ENCODE results near the gene XAB2.
"Not testable (repeated sequence)": the region's sequence is repeated elsewhere in the genome, so short reads cannot be mapped to it uniquely, and the experiment has no call there.

The XAB2 gene

GRCh38 chr19:7650148-7650547 is 20.8 kb upstream of the XAB2 start:
- DNase-seq (ENCODE audit: low read depth, low spot score): no peak

- DNase-seq (ENCODE audit: low read depth, low spot score): no peak
These were observed 19.1 kb upstream of the XAB2 start for GRCh38 chr19:7648265-7649014.

GRCh38 chr19:7647156-7647555 is 17.8 kb upstream of the XAB2 start:
- no peak for DNase-seq (ENCODE audit: low read depth, low spot score)

GRCh38 chr19:7646426-7646700 is 17.0 kb upstream of the XAB2 start:
- DNase-seq (ENCODE audit: low read depth, low spot score): no peak

GRCh38 chr19:7645656-7646425 is 16.5 kb upstream of the XAB2 start:
- no peak for DNase-seq (ENCODE audit: low read depth, low spot score)

- DNase-seq (ENCODE audit: low read depth, low spot score): no peak
These were observed 15.8 kb upstream of the XAB2 start for GRCh38 chr19:7645163-7645562.

- no peak for DNase-seq (ENCODE audit: low read depth, low spot score)
These were observed 15.2 kb upstream of the XAB2 start for GRCh38 chr19:7644550-7644877.

- not testable (repeated sequence) for DNase-seq (ENCODE audit: low read depth, low spot score)
These were observed 14.5 kb upstream of the XAB2 start for GRCh38 chr19:7643629-7644549.

- DNase-seq (ENCODE audit: low read depth, low spot score): no peak
These were observed 13.7 kb upstream of the XAB2 start for GRCh38 chr19:7643031-7643415.

GRCh38 chr19:7642295-7643030 is 13.1 kb upstream of the XAB2 start:
- no peak for DNase-seq (ENCODE audit: low read depth, low spot score)

- no peak for DNase-seq (ENCODE audit: low read depth, low spot score)
These were observed 12.2 kb upstream of the XAB2 start for GRCh38 chr19:7641290-7642276.

GRCh38 chr19:7640803-7641202 is 11.5 kb upstream of the XAB2 start:
- no peak for DNase-seq (ENCODE audit: low read depth, low spot score)

GRCh38 chr19:7639863-7640348 is 10.6 kb upstream of the XAB2 start:
- no peak for DNase-seq (ENCODE audit: low read depth, low spot score)

GRCh38 chr19:7638802-7639465 is 9.6 kb upstream of the XAB2 start:
- DNase-seq (ENCODE audit: low read depth, low spot score): no peak

- DNase-seq (ENCODE audit: low read depth, low spot score): no peak
These were observed 8.3 kb upstream of the XAB2 start for GRCh38 chr19:7637374-7638256.

- DNase-seq (ENCODE audit: low read depth, low spot score): peak; percentile 85
These were observed 7.5 kb upstream of the XAB2 start, which contains the start of gene STXBP2 for GRCh38 chr19:7636691-7637373. TSS of gene STXBP2 (plus strand) at chr19:7637110. CDS start at chr19:7637150, 40 bp downstream.

- no peak for DNase-seq (ENCODE audit: low read depth, low spot score)
These were observed 7.0 kb upstream of the XAB2 start for GRCh38 chr19:7636317-7636690.

- DNase-seq (ENCODE audit: low read depth, low spot score): no peak
These were observed 6.3 kb upstream of the XAB2 start for GRCh38 chr19:7635670-7636069.
